SK-N-MC (cell line): ENCODE measurements around the gene MTNR1B.
A peak's percentile ranks its signal among the peaks of the same experiment; 100 is the strongest.

Source experiments
- DNase-seq: peaks from one replicate; pipeline ENCODE4 v3.0.0-alpha.2; 2011; ENCODE audit warnings: low read depth, low spot score
- H3K27ac ChIP-seq: fragments of 200-600 bp; sonication (generic); 2 replicates; pipeline ENCODE4 v1.5.1; 2016; ENCODE audit warnings: mixed run types
- H3K36me3 ChIP-seq: fragments of 200-600 bp; sonication (generic); 2 replicates; pipeline ENCODE4 v1.6.1; 2017; ENCODE audit warnings: antibody characterized with exemption, low read length, mixed read lengths; ENCODE audit not compliant: insufficient read depth
- H3K4me3 ChIP-seq: fragments of 200-600 bp; sonication (generic); 2 replicates; pipeline ENCODE4 v1.5.1; 2016
- H3K9ac ChIP-seq: fragments of 200-600 bp; sonication (generic); 2 replicates; pipeline ENCODE4 v1.8.0; 2017; ENCODE audit warnings: mixed run types, mixed read lengths; ENCODE audit not compliant: insufficient read length
- H3K9me3 ChIP-seq: fragments of 200-600 bp; sonication (generic); 2 replicates; pipeline ENCODE4 v1.6.1; 2017; ENCODE audit warnings: low read depth, mild to moderate bottlenecking, antibody characterized with exemption, low read length, moderate library complexity, mixed read lengths
- EZH2 ChIP-seq: fragments of 200-600 bp; sonication (generic); IDR thresholded peaks from one replicate; pipeline ENCODE4 v1.6.1; 2017; ENCODE audit warnings: antibody characterized with exemption
- FOXP2 ChIP-seq: optimal IDR thresholded peaks from 2 replicates; pipeline ENCODE3; 2011; ENCODE audit warnings: mild to moderate bottlenecking, moderate library complexity; ENCODE audit not compliant: insufficient read depth; ENCODE audit errors: extremely low read length, control extremely low read depth
- POLR2AphosphoS5 ChIP-seq: IDR thresholded peaks from 2 replicates; pipeline ENCODE4 v1.6.1; 2012; ENCODE audit warnings: mild to moderate bottlenecking, low read depth, low read length, borderline replicate concordance

The MTNR1B gene

GRCh38 chr11:92967867-92968266 lies 1.6 kb upstream of the MTNR1B start:
- no peaks in the 10 kb centered on the region for H3K9me3 ChIP-seq
- H3K36me3 ChIP-seq, result no peaks in the 10 kb centered on the region
- TF ChIP-seq POLR2AphosphoS5 (no peak), FOXP2 (no peak), EZH2 (no peak)
- H3K9ac ChIP-seq, result no peak overlapping the region
- H3K27ac ChIP-seq, result no peak overlapping the region
- DNase-seq, result no peak
- H3K4me3 ChIP-seq, result no peak overlapping the region

GRCh38 chr11:92969293-92969633 lies 188 bp upstream of the MTNR1B start:
- TF ChIP-seq POLR2AphosphoS5 (no peak), FOXP2 (no peak), EZH2 (no peak)
- Histone ChIP-seq H3K27ac (no peak overlapping the region), H3K9me3 (no peaks in the 10 kb centered on the region), H3K4me3 (no peak overlapping the region), H3K36me3 (no peaks in the 10 kb centered on the region), H3K9ac (no peak overlapping the region)
- no peak for DNase-seq

GRCh38 chr11:92972248-92972647 lies 2.8 kb downstream of the MTNR1B start:
- Histone ChIP-seq H3K9ac (no peak overlapping the region), H3K27ac (no peak overlapping the region), H3K9me3 (no peaks in the 10 kb centered on the region), H3K4me3 (no peak overlapping the region), H3K36me3 (no peaks in the 10 kb centered on the region)
- DNase-seq, result no peak
- TF ChIP-seq FOXP2 (no peak), POLR2AphosphoS5 (no peak), EZH2 (no peak)

- H3K4me3 ChIP-seq, result no peak overlapping the region
- no peaks in the 10 kb centered on the region for H3K9me3 ChIP-seq
- TF ChIP-seq POLR2AphosphoS5 (no peak), FOXP2 (no peak), EZH2 (no peak)
- DNase-seq, result no peak
- no peak overlapping the region for H3K9ac ChIP-seq
- H3K27ac ChIP-seq, result no peak overlapping the region
- no peaks in the 10 kb centered on the region for H3K36me3 ChIP-seq
These were observed 5.8 kb downstream of the MTNR1B start for GRCh38 chr11:92975285-92975684.

GRCh38 chr11:92976681-92977080 lies 7.2 kb downstream of the MTNR1B start:
- Histone ChIP-seq H3K4me3 (no peak overlapping the region), H3K27ac (no peak overlapping the region), H3K9me3 (no peaks in the 10 kb centered on the region), H3K9ac (no peak overlapping the region), H3K36me3 (no peaks in the 10 kb centered on the region)
- no peak for DNase-seq
- TF ChIP-seq EZH2 (no peak), POLR2AphosphoS5 (no peak), FOXP2 (no peak)

- Histone ChIP-seq H3K36me3 (no peaks in the 10 kb centered on the region), H3K4me3 (no peak overlapping the region), H3K9ac (no peak overlapping the region), H3K27ac (no peak overlapping the region), H3K9me3 (no peaks in the 10 kb centered on the region)
- no peak for TF ChIP-seq POLR2AphosphoS5
- TF ChIP-seq EZH2, result no peak
- TF ChIP-seq FOXP2, result no peak
- no peak for DNase-seq
These were observed 8.0 kb downstream of the MTNR1B start for GRCh38 chr11:92977401-92977800.

- Histone ChIP-seq H3K9me3 (no peaks in the 10 kb centered on the region), H3K9ac (no peak overlapping the region), H3K36me3 (no peaks in the 10 kb centered on the region), H3K4me3 (no peak overlapping the region), H3K27ac (no peak overlapping the region)
- TF ChIP-seq FOXP2 (no peak), POLR2AphosphoS5 (no peak; the same call in 1 of the 2 replicates)
- peak; percentile 78 for DNase-seq
These were observed 9.0 kb downstream of the MTNR1B start for GRCh38 chr11:92978271-92979111.

- no peak for DNase-seq
- Histone ChIP-seq H3K9me3 (no peaks in the 10 kb centered on the region), H3K36me3 (no peaks in the 10 kb centered on the region), H3K27ac (no peak overlapping the region), H3K9ac (no peak overlapping the region), H3K4me3 (no peak overlapping the region)
- TF ChIP-seq POLR2AphosphoS5 (no peak), FOXP2 (no peak), EZH2 (no peak)
These were observed 9.7 kb downstream of the MTNR1B start for GRCh38 chr11:92979176-92979575.

- no peak for DNase-seq
- Histone ChIP-seq H3K36me3 (no peaks in the 10 kb centered on the region), H3K9me3 (no peaks in the 10 kb centered on the region), H3K9ac (no peak overlapping the region), H3K27ac (no peak overlapping the region), H3K4me3 (no peak overlapping the region)
- no peak for TF ChIP-seq FOXP2
- no peak for TF ChIP-seq EZH2
- TF ChIP-seq POLR2AphosphoS5, result no peak
These were observed 10.9 kb downstream of the MTNR1B start for GRCh38 chr11:92980312-92980711.
